ENCODE measurements around the gene LMX1B.

LMX1B gene

DNA sequence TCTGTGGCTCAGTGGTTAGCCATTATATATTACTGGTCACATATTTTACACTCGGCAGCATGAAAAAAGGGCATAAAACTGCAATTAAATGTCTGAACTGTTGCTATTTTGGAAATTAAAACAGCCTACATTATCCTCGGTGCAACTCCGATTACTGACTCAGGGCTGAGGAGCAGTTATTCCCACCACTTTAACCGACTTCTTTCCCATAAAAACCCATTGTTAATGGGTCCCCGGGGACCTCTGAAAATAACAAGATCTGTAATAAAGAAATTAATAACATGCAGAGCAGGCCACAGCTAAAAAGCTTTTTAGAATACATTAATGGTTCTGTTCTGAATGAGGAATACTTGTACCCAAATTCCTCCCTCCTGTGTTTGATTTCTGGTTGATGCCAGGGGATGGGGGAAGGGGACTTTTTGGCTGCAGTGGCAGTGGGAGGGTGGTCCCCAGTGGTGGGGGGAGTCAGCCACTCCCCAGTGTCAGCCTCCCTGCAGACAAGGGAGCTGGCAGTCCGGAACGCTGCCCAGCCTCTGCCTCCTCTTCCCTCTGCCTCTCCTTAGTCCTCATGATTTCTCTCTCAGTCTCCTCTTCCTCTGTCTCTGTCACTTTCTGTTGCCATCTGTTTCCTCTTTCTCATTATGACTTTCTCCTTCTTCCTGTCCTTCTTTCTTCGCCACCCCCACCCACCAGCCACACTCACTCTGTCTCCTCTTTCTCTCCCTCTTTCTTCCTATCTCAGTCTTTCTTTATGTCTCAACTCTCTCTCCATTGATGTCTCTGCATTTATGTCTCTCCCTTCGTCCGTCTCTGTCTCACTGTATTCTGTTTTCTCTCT is 132.1 kb downstream of the LMX1B start (continued):
- TF ChIP-seq ZEB2 (tag by site-specific recombination; IDR thresholded peaks at IDR 0.05) (0 out of 2 replicates have a peak, but pooled peaks have one; percentile 30), ZBTB7A (tag by site-specific recombination; IDR thresholded peaks at IDR 0.05; ENCODE audit: low read depth) (no peak), ZFP3 (tag by site-specific recombination; IDR thresholded peaks at IDR 0.05; ENCODE audit: low read depth) (no peak), ZNF239 (tag by site-specific recombination; IDR thresholded peaks at IDR 0.05) (no peak), ZNF248 (tag by site-specific recombination; IDR thresholded peaks at IDR 0.05) (no peak), ZNF558 (tag by site-specific recombination; IDR thresholded peaks at IDR 0.05) (no peak), FEZF1 (tag by site-specific recombination; IDR thresholded peaks at IDR 0.05) (peak; percentile 60), TCF7L2 (IDR thresholded peaks at IDR 0.05; ENCODE audit: borderline replicate concordance, low read depth, low read length) (no peak), ZNF830 (tag by site-specific recombination; IDR thresholded peaks at IDR 0.05; ENCODE audit: low read depth) (no peak), ZNF274 (IDR thresholded peaks at IDR 0.05; ENCODE audit: low read length) (no peak), ZNF274 (tag by site-specific recombination; IDR thresholded peaks at IDR 0.05; ENCODE audit: borderline replicate concordance) (no peak), SP7 (tag by site-specific recombination; IDR thresholded peaks at IDR 0.05) (0 out of 2 replicates have a peak, but pooled peaks have one; percentile 21), ZNF19 (tag by site-specific recombination; IDR thresholded peaks at IDR 0.05; ENCODE audit: low read depth) (no peak), ZSCAN23 (tag by site-specific recombination; IDR thresholded peaks at IDR 0.05) (no peak)
- TF ChIP-seq, protein P1, sequence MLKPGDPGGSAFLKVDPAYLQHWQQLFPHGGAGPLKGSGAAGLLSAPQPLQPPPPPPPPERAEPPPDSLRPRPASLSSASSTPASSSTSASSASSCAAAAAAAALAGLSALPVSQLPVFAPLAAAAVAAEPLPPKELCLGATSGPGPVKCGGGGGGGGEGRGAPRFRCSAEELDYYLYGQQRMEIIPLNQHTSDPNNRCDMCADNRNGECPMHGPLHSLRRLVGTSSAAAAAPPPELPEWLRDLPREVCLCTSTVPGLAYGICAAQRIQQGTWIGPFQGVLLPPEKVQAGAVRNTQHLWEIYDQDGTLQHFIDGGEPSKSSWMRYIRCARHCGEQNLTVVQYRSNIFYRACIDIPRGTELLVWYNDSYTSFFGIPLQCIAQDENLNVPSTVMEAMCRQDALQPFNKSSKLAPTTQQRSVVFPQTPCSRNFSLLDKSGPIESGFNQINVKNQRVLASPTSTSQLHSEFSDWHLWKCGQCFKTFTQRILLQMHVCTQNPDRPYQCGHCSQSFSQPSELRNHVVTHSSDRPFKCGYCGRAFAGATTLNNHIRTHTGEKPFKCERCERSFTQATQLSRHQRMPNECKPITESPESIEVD (tag by site-specific recombination; IDR thresholded peaks at IDR 0.05) = peak; percentile 72
- TF ChIP-seq, protein P2, sequence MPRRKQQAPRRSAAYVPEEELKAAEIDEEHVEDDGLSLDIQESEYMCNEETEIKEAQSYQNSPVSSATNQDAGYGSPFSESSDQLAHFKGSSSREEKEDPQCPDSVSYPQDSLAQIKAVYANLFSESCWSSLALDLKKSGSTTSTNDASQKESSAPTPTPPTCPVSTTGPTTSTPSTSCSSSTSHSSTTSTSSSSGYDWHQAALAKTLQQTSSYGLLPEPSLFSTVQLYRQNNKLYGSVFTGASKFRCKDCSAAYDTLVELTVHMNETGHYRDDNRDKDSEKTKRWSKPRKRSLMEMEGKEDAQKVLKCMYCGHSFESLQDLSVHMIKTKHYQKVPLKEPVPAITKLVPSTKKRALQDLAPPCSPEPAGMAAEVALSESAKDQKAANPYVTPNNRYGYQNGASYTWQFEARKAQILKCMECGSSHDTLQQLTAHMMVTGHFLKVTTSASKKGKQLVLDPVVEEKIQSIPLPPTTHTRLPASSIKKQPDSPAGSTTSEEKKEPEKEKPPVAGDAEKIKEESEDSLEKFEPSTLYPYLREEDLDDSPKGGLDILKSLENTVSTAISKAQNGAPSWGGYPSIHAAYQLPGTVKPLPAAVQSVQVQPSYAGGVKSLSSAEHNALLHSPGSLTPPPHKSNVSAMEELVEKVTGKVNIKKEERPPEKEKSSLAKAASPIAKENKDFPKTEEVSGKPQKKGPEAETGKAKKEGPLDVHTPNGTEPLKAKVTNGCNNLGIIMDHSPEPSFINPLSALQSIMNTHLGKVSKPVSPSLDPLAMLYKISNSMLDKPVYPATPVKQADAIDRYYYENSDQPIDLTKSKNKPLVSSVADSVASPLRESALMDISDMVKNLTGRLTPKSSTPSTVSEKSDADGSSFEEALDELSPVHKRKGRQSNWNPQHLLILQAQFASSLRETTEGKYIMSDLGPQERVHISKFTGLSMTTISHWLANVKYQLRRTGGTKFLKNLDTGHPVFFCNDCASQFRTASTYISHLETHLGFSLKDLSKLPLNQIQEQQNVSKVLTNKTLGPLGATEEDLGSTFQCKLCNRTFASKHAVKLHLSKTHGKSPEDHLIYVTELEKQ (tag by site-specific recombination; IDR thresholded peaks at IDR 0.05; ENCODE audit: borderline replicate concordance) = no peak
- TF ChIP-seq, protein P3, sequence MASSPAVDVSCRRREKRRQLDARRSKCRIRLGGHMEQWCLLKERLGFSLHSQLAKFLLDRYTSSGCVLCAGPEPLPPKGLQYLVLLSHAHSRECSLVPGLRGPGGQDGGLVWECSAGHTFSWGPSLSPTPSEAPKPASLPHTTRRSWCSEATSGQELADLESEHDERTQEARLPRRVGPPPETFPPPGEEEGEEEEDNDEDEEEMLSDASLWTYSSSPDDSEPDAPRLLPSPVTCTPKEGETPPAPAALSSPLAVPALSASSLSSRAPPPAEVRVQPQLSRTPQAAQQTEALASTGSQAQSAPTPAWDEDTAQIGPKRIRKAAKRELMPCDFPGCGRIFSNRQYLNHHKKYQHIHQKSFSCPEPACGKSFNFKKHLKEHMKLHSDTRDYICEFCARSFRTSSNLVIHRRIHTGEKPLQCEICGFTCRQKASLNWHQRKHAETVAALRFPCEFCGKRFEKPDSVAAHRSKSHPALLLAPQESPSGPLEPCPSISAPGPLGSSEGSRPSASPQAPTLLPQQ (tag by site-specific recombination; IDR thresholded peaks at IDR 0.05) = peak; percentile 54; the same call in 1 of the 2 replicates

Measured in HEK293 (cell line).